PFSK-1 (cell line): ENCODE results near the gene FADS2.

Source experiments
- FOXP2 ChIP-seq: optimal IDR thresholded peaks from 2 replicates; pipeline ENCODE3; 2011; ENCODE audit warnings: borderline replicate concordance, control low read depth, inconsistent platforms; ENCODE audit not compliant: insufficient read depth; ENCODE audit errors: extremely low read length, extremely low read depth
- POLR2AphosphoS5 ChIP-seq: IDR thresholded peaks from 2 replicates; pipeline ENCODE4 v1.6.1; 2012; ENCODE audit warnings: low read depth, mild to moderate bottlenecking, control low read depth, low read length, moderate library complexity
- SIN3A ChIP-seq: IDR thresholded peaks from 2 replicates; pipeline ENCODE4 v1.6.1; 2012; ENCODE audit warnings: mild to moderate bottlenecking, low read length, moderate library complexity, borderline replicate concordance; ENCODE audit not compliant: insufficient read depth
- TAF1 ChIP-seq: IDR thresholded peaks from 2 replicates; pipeline ENCODE4 v1.6.1; 2012; ENCODE audit warnings: low read length, control low read depth, borderline replicate concordance; ENCODE audit not compliant: insufficient read depth
- TF ChIP-seq, protein P1 (sequence below), 2 experiments: IDR thresholded peaks; 2 replicates each; pipeline versions ENCODE4 v1.6.1 to v1.8.0; 2011 to 2012; ENCODE audit warnings: low read depth in 2 of 2, low read length in 2 of 2, control low read depth in 1 of 2, inconsistent platforms in 1 of 2, mild to moderate bottlenecking in 1 of 2, moderate library complexity in 1 of 2; ENCODE audit not compliant: insufficient read depth in 1 of 2

Gene FADS2

GRCh38 chr11:61881397-61881796, 53.3 kb downstream of the FADS2 start:
- no peak for TF ChIP-seq FOXP2
- TF ChIP-seq POLR2AphosphoS5: no peak
- TF ChIP-seq, protein P1, sequence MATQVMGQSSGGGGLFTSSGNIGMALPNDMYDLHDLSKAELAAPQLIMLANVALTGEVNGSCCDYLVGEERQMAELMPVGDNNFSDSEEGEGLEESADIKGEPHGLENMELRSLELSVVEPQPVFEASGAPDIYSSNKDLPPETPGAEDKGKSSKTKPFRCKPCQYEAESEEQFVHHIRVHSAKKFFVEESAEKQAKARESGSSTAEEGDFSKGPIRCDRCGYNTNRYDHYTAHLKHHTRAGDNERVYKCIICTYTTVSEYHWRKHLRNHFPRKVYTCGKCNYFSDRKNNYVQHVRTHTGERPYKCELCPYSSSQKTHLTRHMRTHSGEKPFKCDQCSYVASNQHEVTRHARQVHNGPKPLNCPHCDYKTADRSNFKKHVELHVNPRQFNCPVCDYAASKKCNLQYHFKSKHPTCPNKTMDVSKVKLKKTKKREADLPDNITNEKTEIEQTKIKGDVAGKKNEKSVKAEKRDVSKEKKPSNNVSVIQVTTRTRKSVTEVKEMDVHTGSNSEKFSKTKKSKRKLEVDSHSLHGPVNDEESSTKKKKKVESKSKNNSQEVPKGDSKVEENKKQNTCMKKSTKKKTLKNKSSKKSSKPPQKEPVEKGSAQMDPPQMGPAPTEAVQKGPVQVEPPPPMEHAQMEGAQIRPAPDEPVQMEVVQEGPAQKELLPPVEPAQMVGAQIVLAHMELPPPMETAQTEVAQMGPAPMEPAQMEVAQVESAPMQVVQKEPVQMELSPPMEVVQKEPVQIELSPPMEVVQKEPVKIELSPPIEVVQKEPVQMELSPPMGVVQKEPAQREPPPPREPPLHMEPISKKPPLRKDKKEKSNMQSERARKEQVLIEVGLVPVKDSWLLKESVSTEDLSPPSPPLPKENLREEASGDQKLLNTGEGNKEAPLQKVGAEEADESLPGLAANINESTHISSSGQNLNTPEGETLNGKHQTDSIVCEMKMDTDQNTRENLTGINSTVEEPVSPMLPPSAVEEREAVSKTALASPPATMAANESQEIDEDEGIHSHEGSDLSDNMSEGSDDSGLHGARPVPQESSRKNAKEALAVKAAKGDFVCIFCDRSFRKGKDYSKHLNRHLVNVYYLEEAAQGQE (IDR thresholded peaks at IDR 0.05; ENCODE audit: insufficient read depth in 1 of 2, low read depth in 2 of 2, low read length in 2 of 2): no peak
- TF ChIP-seq TAF1: no peak
- TF ChIP-seq SIN3A: no peak

- TF ChIP-seq, protein P1 (IDR thresholded peaks at IDR 0.05; ENCODE audit: insufficient read depth in 1 of 2, low read depth in 2 of 2, low read length in 2 of 2): no peak
- TF ChIP-seq TAF1 (no peak), SIN3A (no peak), POLR2AphosphoS5 (no peak), FOXP2 (no peak)
Measured at GRCh38 chr11:61882879-61883278, 54.8 kb downstream of the FADS2 start.

GRCh38 chr11:61883327-61883726, 55.2 kb downstream of the FADS2 start:
- TF ChIP-seq POLR2AphosphoS5 (no peak), TAF1 (no peak), FOXP2 (no peak), SIN3A (no peak)
- TF ChIP-seq, protein P1 (IDR thresholded peaks at IDR 0.05; ENCODE audit: insufficient read depth in 1 of 2, low read depth in 2 of 2, low read length in 2 of 2): no peak

- TF ChIP-seq SIN3A (no peak), TAF1 (no peak), FOXP2 (no peak), POLR2AphosphoS5 (no peak)
- TF ChIP-seq, protein P1 (IDR thresholded peaks at IDR 0.05; ENCODE audit: insufficient read depth in 1 of 2, low read depth in 2 of 2, low read length in 2 of 2): no peak
Measured at GRCh38 chr11:61883947-61884346, 55.8 kb downstream of the FADS2 start.

DNA sequence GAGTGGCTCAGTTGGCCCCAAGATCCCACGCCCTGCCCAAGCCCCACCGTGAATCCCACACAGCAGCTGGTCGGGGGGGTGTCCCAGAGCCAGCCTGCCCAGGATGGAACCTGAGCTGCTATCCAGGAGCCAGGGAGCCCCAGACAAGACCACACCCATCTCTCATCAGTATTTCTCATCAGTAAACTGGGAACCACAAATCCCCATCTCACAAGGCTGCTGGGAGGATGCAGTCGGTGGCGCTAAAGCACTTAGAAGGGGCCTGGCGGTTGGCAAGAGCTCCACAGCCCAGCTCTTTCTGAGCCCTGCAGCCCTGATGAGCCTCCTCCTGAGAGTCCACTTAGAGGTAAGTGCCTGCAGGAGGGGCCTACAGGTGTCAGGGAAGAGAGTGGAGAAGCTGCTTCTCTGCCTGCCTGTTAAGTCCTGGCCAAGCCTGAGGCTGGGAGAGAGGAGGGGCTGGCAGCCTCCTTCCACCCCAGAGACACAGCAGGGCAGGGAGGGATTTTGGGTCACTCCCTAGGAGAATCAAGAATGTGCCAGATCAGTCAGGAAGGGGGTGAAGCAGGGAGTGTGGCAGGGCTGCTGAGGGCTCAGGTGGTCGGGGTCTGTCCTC, 57.2 kb downstream of the FADS2 start:
- TF ChIP-seq, protein P1 (IDR thresholded peaks at IDR 0.05; ENCODE audit: insufficient read depth in 1 of 2, low read depth in 2 of 2, low read length in 2 of 2): no peak
- no peak for TF ChIP-seq SIN3A
- TF ChIP-seq TAF1: no peak
- no peak for TF ChIP-seq POLR2AphosphoS5
- TF ChIP-seq FOXP2: no peak
